Measurements from ENCODE around the gene RAB3GAP2. TPM values are rescaled to one million over a fixed set of nuclear protein-coding genes. Genes with fewer than 3 reads are reported as not detected.

The RAB3GAP2 gene
- total and polyA plus RNA-seq, 2 donors (not counting 1 experiment from before 2014, with no cell fraction given): 16.9 to 70.5 TPM

- Histone ChIP-seq H3K79me2 (ENCODE audit: control insufficient read depth, insufficient read depth, low read length) (no peaks in the 10 kb centered on the region), H3K27ac (ENCODE audit: low read length in 2 of 2) (no peak overlapping the region), H4K20me1 (ENCODE audit: control insufficient read depth, insufficient read depth, low read length, poor library complexity, severe bottlenecking) (no peaks in the 10 kb centered on the region), H3K36me3 (replicated peaks in 1 of 2; ENCODE audit: control extremely low read depth in 1 of 2, control insufficient read depth in 1 of 2, extremely low read depth in 1 of 2, insufficient read depth in 2 of 2, low read length in 1 of 2) (peaks cover 11 to 46% of the 10 kb centered on the region in 2 experiments), H3K4me3 (ENCODE audit: control extremely low read depth in 1 of 5, extremely low read depth in 1 of 5, insufficient read depth in 1 of 5, low read depth in 2 of 5, low read length in 4 of 5) (no peak overlapping the region), H2AFZ (ENCODE audit: insufficient read depth, low read depth, low read length, poor library complexity, severe bottlenecking) (no peak overlapping the region), H3K4me2 (replicated peaks; ENCODE audit: low read depth, low read length, poor library complexity, severe bottlenecking) (no peak overlapping the region), H3K4me1 (ENCODE audit: control insufficient read depth in 2 of 2, insufficient read depth in 2 of 2, low read length in 2 of 2) (no peaks in the 10 kb centered on the region), H3K27me3 (replicated peaks in 1 of 4; ENCODE audit: control extremely low read depth in 1 of 4, control insufficient read depth in 3 of 4, insufficient read depth in 4 of 4, low read length in 3 of 4) (no peaks in the 10 kb centered on the region), H3K9me3 (ENCODE audit: control extremely low read depth in 1 of 3, control insufficient read depth in 2 of 3, insufficient read depth in 1 of 3, low read length in 2 of 3) (no peaks in the 10 kb centered on the region), H3K9ac (ENCODE audit: low read length) (no peak overlapping the region)
- ChIA-PET CTCF (interaction anchor here (1.4 kb wide), 1 partner anchor 31 kb away, joined by 3 read pairs; no protein-coding TSS in a partner anchor), POLR2A (no interaction called here)
- no peaks in the 10 kb centered on the region for H3K4me1 Mint-ChIP-seq
- intact Hi-C loops (cut with micrococcal nuclease): no loop called here
- H3K9me3 Mint-ChIP-seq (ENCODE audit: insufficient read depth): no peaks in the 10 kb centered on the region
- ATAC-seq (ENCODE audit: low read depth): no peak
- no peaks in the 10 kb centered on the region for H3K27me3 Mint-ChIP-seq
- WGBS (ENCODE audit: insufficient coverage): no CpG with 5 or more reads among the region's 2 CpGs
- H3K4me3 Mint-ChIP-seq: no peak overlapping the region
- DNase-seq: no peak
- no peak for TF ChIP-seq EZH2 (IDR thresholded peaks at IDR 0.05; ENCODE audit: borderline replicate concordance, insufficient read depth, low read depth, low read length, poor library complexity, severe bottlenecking)
- H3K27ac Mint-ChIP-seq: no peak overlapping the region
Measured at GRCh38 chr1:220188538-220188937, 83.7 kb downstream of the RAB3GAP2 start.

GRCh38 chr1:220186752-220187151, 85.5 kb downstream of the RAB3GAP2 start:
- H3K4me3 Mint-ChIP-seq: no peak overlapping the region
- H4K20me1 ChIP-seq (ENCODE audit: control insufficient read depth, insufficient read depth, low read length, poor library complexity, severe bottlenecking): no peaks in the 10 kb centered on the region
- no peak overlapping the region for H3K9ac ChIP-seq (ENCODE audit: low read length)
- CTCF ChIA-PET: interaction anchor here (1.4 to 2.0 kb wide), 2 partner anchors 8 to 33 kb away, joined by 3 to 7 read pairs; no protein-coding TSS in a partner anchor
- no peaks in the 10 kb centered on the region for H3K4me1 ChIP-seq (ENCODE audit: control insufficient read depth in 2 of 2, insufficient read depth in 2 of 2, low read length in 2 of 2)
- H3K27ac Mint-ChIP-seq: no peak overlapping the region
- no peak overlapping the region for H3K27ac ChIP-seq (ENCODE audit: low read length in 2 of 2)
- POLR2A ChIA-PET: no interaction called here
- H3K79me2 ChIP-seq (ENCODE audit: control insufficient read depth, insufficient read depth, low read length): no peaks in the 10 kb centered on the region
- TF ChIP-seq EZH2 (IDR thresholded peaks at IDR 0.05; ENCODE audit: borderline replicate concordance, insufficient read depth, low read depth, low read length, poor library complexity, severe bottlenecking): no peak
- TF ChIP-seq, protein P1, sequence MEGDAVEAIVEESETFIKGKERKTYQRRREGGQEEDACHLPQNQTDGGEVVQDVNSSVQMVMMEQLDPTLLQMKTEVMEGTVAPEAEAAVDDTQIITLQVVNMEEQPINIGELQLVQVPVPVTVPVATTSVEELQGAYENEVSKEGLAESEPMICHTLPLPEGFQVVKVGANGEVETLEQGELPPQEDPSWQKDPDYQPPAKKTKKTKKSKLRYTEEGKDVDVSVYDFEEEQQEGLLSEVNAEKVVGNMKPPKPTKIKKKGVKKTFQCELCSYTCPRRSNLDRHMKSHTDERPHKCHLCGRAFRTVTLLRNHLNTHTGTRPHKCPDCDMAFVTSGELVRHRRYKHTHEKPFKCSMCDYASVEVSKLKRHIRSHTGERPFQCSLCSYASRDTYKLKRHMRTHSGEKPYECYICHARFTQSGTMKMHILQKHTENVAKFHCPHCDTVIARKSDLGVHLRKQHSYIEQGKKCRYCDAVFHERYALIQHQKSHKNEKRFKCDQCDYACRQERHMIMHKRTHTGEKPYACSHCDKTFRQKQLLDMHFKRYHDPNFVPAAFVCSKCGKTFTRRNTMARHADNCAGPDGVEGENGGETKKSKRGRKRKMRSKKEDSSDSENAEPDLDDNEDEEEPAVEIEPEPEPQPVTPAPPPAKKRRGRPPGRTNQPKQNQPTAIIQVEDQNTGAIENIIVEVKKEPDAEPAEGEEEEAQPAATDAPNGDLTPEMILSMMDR (IDR thresholded peaks at IDR 0.05): no peak
- H3K9me3 ChIP-seq (ENCODE audit: control extremely low read depth in 1 of 3, control insufficient read depth in 2 of 3, insufficient read depth in 1 of 3, low read length in 2 of 3): no peaks in the 10 kb centered on the region
- peaks cover 13 to 34% of the 10 kb centered on the region in 2 experiments for H3K36me3 ChIP-seq (replicated peaks in 1 of 2; ENCODE audit: control extremely low read depth in 1 of 2, control insufficient read depth in 1 of 2, extremely low read depth in 1 of 2, insufficient read depth in 2 of 2, low read length in 1 of 2)
- intact Hi-C loops (cut with micrococcal nuclease): no loop called here
- H3K27me3 ChIP-seq (replicated peaks in 1 of 4; ENCODE audit: control extremely low read depth in 1 of 4, control insufficient read depth in 3 of 4, insufficient read depth in 4 of 4, low read length in 3 of 4): no peaks in the 10 kb centered on the region
- ATAC-seq (ENCODE audit: low read depth): no peak
- WGBS (ENCODE audit: insufficient coverage): no CpG with 5 or more reads among the region's 2 CpGs
- H3K27me3 Mint-ChIP-seq: no peaks in the 10 kb centered on the region
- H3K4me3 ChIP-seq (ENCODE audit: control extremely low read depth in 1 of 5, extremely low read depth in 1 of 5, insufficient read depth in 1 of 5, low read depth in 2 of 5, low read length in 4 of 5): no peak overlapping the region
- no peak for DNase-seq
- H3K9me3 Mint-ChIP-seq (ENCODE audit: insufficient read depth): no peaks in the 10 kb centered on the region
- no peaks in the 10 kb centered on the region for H3K4me1 Mint-ChIP-seq
- no peak overlapping the region for H3K4me2 ChIP-seq (replicated peaks; ENCODE audit: low read depth, low read length, poor library complexity, severe bottlenecking)
- no peak overlapping the region for H2AFZ ChIP-seq (ENCODE audit: insufficient read depth, low read depth, low read length, poor library complexity, severe bottlenecking)

Measured in B cell (primary cell).